ENCODE results near the gene TNNI2. TPM values are rescaled to one million over a fixed set of nuclear protein-coding genes. Genes with fewer than 3 reads are reported as not detected.
"Not testable (repeated sequence)": the region's sequence is repeated elsewhere in the genome, so short reads cannot be mapped to it uniquely, and the experiment has no call there.

Gene TNNI2
- polyA plus RNA-seq, 1 donor from 2014 or later: not detected

DNA sequence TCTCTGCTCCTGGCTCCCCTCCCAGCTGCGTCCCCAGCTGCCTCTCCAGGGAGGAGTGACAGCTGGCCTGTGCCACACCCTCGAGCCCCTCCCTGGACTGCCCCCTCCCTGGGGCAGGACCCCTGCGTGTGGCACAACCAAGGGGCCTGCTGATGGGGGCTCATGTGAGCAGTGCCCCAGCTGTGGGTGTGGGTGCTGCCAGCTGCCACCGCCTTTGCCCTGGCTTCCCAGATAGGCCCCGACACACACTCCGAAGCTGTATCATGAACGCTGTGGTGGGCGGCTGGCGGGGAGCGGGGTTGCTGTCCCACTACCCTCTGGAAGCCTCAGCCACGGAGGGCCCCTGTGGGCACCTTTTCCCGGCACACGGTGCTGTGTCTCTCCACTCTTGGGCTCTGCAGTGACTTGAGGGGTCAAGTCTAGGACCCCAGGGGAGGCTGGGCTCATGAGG lies 37.1 kb downstream of the TNNI2 start:
- not testable (repeated sequence) for H3K27ac ChIP-seq (ENCODE audit: low read length); H4K20me1 ChIP-seq (ENCODE audit: insufficient read depth); H3K4me3 ChIP-seq (ENCODE audit: low read length); H3K4me2 ChIP-seq (ENCODE audit: low read length); H3K27me3 ChIP-seq (ENCODE audit: insufficient read depth, low read depth, low read length); H3K9ac ChIP-seq (ENCODE audit: low read length); H2AFZ ChIP-seq (ENCODE audit: low read depth, low read length); H3F3A ChIP-seq (ENCODE audit: insufficient read depth, low read length, poor library complexity, severe bottlenecking); H3K9me3 ChIP-seq (ENCODE audit: low read length); H3K79me2 ChIP-seq (replicated peaks; ENCODE audit: insufficient read depth, low read length); H3K9me2 ChIP-seq (ENCODE audit: insufficient read depth, low read length); H3K36me3 ChIP-seq (ENCODE audit: insufficient read depth, low read length)

DNA sequence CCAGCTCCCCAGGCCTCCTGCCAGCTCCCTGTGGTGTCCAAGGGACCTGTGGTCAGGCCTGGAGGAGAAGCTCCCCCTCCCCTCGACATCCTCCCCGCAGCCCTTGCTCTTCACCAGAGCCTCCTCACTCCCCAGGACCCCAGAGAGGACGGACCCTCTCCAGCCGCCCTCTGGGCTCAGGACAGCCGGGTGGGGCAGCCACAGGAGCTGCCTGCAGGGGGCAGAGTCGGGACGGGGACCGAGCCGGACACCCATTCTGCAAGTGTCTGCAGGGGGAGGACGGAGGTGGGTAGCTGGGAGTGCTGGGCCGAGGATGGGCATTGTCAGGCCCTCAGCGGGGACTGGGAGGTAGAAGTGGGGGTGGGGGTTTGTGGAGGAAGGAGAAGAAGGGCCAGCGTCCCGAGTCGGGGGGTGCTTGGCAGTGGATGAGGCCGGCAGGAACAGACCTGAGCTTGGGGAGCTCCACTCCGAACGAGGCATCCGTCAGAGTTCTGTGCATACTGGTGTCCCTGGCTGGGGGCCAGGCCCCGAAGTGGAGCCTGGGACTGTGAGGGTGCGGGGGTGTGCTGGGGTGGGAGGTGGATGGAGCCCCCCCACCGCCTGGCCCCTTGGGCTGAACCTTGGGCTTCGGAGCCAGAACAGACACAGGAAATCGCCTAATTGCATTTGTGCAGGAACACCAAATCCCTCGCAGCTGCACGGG lies 37.7 kb downstream of the TNNI2 start:
- Histone ChIP-seq H3K27ac (ENCODE audit: low read length) (no peak overlapping the region), H4K20me1 (ENCODE audit: insufficient read depth) (no peaks in the 10 kb centered on the region), H3K27me3 (ENCODE audit: insufficient read depth, low read depth, low read length) (no peaks in the 10 kb centered on the region), H3K36me3 (ENCODE audit: insufficient read depth, low read length) (no peaks in the 10 kb centered on the region), H3K79me2 (replicated peaks; ENCODE audit: insufficient read depth, low read length) (no peaks in the 10 kb centered on the region), H3K9me2 (ENCODE audit: insufficient read depth, low read length) (no peaks in the 10 kb centered on the region), H3K9ac (ENCODE audit: low read length) (no peak overlapping the region), H3K4me3 (ENCODE audit: low read length) (no peak overlapping the region), H3K4me2 (ENCODE audit: low read length) (no peak overlapping the region), H2AFZ (ENCODE audit: low read depth, low read length) (no peak overlapping the region), H3F3A (ENCODE audit: insufficient read depth, low read length, poor library complexity, severe bottlenecking) (no peaks in the 10 kb centered on the region), H3K9me3 (ENCODE audit: low read length) (no peaks in the 10 kb centered on the region)
- TF ChIP-seq EZH2 (IDR thresholded peaks at IDR 0.05; ENCODE audit: borderline replicate concordance, insufficient read depth, low read length, poor library complexity, severe bottlenecking) (no peak), POLR2AphosphoS5 (IDR thresholded peaks at IDR 0.05) (no peak), MXI1 (conservative IDR thresholded peaks at IDR 0.05; ENCODE audit: poor library complexity, severe bottlenecking) (no peak), TAF1 (IDR thresholded peaks at IDR 0.05; ENCODE audit: low read depth) (no peak), SMC3 (conservative IDR thresholded peaks at IDR 0.05; ENCODE audit: poor library complexity) (no peak), RAD21 (conservative IDR thresholded peaks at IDR 0.05) (no peak), EP300 (conservative IDR thresholded peaks at IDR 0.05; ENCODE audit: poor library complexity, severe bottlenecking) (no peak)
- TF ChIP-seq, protein P1, sequence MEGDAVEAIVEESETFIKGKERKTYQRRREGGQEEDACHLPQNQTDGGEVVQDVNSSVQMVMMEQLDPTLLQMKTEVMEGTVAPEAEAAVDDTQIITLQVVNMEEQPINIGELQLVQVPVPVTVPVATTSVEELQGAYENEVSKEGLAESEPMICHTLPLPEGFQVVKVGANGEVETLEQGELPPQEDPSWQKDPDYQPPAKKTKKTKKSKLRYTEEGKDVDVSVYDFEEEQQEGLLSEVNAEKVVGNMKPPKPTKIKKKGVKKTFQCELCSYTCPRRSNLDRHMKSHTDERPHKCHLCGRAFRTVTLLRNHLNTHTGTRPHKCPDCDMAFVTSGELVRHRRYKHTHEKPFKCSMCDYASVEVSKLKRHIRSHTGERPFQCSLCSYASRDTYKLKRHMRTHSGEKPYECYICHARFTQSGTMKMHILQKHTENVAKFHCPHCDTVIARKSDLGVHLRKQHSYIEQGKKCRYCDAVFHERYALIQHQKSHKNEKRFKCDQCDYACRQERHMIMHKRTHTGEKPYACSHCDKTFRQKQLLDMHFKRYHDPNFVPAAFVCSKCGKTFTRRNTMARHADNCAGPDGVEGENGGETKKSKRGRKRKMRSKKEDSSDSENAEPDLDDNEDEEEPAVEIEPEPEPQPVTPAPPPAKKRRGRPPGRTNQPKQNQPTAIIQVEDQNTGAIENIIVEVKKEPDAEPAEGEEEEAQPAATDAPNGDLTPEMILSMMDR (IDR thresholded peaks at IDR 0.05; ENCODE audit: poor library complexity, severe bottlenecking): no peak
- TF ChIP-seq, protein P2, sequence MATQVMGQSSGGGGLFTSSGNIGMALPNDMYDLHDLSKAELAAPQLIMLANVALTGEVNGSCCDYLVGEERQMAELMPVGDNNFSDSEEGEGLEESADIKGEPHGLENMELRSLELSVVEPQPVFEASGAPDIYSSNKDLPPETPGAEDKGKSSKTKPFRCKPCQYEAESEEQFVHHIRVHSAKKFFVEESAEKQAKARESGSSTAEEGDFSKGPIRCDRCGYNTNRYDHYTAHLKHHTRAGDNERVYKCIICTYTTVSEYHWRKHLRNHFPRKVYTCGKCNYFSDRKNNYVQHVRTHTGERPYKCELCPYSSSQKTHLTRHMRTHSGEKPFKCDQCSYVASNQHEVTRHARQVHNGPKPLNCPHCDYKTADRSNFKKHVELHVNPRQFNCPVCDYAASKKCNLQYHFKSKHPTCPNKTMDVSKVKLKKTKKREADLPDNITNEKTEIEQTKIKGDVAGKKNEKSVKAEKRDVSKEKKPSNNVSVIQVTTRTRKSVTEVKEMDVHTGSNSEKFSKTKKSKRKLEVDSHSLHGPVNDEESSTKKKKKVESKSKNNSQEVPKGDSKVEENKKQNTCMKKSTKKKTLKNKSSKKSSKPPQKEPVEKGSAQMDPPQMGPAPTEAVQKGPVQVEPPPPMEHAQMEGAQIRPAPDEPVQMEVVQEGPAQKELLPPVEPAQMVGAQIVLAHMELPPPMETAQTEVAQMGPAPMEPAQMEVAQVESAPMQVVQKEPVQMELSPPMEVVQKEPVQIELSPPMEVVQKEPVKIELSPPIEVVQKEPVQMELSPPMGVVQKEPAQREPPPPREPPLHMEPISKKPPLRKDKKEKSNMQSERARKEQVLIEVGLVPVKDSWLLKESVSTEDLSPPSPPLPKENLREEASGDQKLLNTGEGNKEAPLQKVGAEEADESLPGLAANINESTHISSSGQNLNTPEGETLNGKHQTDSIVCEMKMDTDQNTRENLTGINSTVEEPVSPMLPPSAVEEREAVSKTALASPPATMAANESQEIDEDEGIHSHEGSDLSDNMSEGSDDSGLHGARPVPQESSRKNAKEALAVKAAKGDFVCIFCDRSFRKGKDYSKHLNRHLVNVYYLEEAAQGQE (IDR thresholded peaks at IDR 0.05; ENCODE audit: borderline replicate concordance): no peak
